ENCODE measurements around the gene IFT20. TPM values are rescaled to one million over a fixed set of nuclear protein-coding genes. Genes with fewer than 3 reads are reported as not detected.

IFT20 gene
- total and polyA plus RNA-seq, 9 of the 15 experiments (the other 6 are each of a cell fraction or from before 2014, with no cell fraction given): 11.2 to 38.6 (median 20.1) TPM

DNA sequence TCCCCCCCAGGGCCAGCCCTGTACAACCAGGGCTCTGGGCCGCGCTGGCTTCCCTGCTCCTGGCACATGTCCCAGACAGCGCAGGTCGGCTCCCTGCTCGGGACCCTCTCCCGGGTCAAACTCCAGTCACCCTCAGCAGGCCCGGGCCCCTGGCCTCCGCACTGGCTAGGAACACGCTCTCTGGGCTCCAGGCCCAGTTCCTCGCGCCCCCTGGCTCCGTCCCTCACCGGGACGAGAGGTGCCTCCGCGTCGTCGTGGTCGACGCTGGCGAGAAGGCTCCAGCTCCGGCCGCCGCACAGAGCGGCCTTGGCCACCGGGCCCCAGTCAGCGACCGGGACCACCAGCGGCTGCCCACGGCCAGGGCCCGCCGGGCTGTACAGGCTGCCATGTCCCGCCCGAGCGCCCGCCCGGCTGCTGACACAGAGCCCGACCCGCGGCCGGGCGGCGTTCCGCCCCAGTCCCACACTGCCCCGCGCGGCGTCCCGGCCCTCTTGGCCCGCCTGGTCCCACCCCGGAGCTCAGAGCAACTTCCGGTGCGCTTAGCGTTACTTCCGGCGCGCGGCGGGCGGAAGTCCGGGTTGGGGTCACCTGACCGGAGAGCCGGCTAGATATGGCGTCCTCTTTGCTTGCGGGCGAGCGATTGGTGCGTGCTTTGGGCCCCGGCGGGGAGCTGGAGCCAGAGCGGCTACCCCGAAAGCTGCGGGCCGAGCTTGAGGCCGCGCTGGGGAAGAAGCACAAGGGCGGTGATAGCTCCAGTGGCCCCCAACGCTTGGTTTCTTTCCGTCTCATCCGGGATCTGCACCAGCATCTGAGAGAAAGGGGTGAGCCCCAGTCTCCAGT is 22.0 kb upstream of the IFT20 start, which contains the start of gene POLDIP2 (continued):
- TF ChIP-seq THRAP3 (IDR thresholded peaks at IDR 0.05; ENCODE audit: borderline replicate concordance) (no peak), ZNF134 (CRISPR knock-in tag; conservative IDR thresholded peaks at IDR 0.05) (no peak), CREB1 (IDR thresholded peaks at IDR 0.05) (peak; percentile 86), CREB1 (CRISPR knock-in tag; IDR thresholded peaks at IDR 0.05) (peak; percentile 73; the same call in 1 of the 2 replicates), TAF15 (IDR thresholded peaks at IDR 0.05; ENCODE audit: low read depth, low read length) (no peak), BCOR (IDR thresholded peaks at IDR 0.05) (no peak), CHD1 (IDR thresholded peaks at IDR 0.05; ENCODE audit: low read length) (peak; percentile 33), ZNF175 (CRISPR knock-in tag; IDR thresholded peaks at IDR 0.05; ENCODE audit: low read depth) (0 out of 2 replicates have a peak, but pooled peaks have one; percentile 40), SP2 (IDR thresholded peaks at IDR 0.05; ENCODE audit: extremely low read depth, low read depth, low read length, poor library complexity, severe bottlenecking) (peak; percentile 33), E2F3 (CRISPR knock-in tag; IDR thresholded peaks at IDR 0.05) (no peak), POLR3A (IDR thresholded peaks at IDR 0.05; ENCODE audit: borderline replicate concordance, extremely low read depth, insufficient read depth, insufficient read length) (no peak), SMC3 (conservative IDR thresholded peaks at IDR 0.05; ENCODE audit: insufficient read depth, low read depth, low read length) (no peak), PYGO2 (tag; IDR thresholded peaks at IDR 0.05) (no peak), EHMT2 (IDR thresholded peaks at IDR 0.05) (no peak), FOXJ3 (CRISPR knock-in tag; IDR thresholded peaks at IDR 0.05) (no peak), DNMT1 (IDR thresholded peaks at IDR 0.05) (no peak), ARNT (IDR thresholded peaks at IDR 0.05) (no peak), ZNF584 (CRISPR knock-in tag; IDR thresholded peaks at IDR 0.05; ENCODE audit: low read depth) (no peak), CEBPG (CRISPR knock-in tag; IDR thresholded peaks at IDR 0.05) (no peak), CEBPG (tag; conservative IDR thresholded peaks at IDR 0.05 in 1 of 2, IDR thresholded peaks at IDR 0.05 in 1 of 2) (no peak), NFYB (IDR thresholded peaks at IDR 0.05; ENCODE audit: extremely low read depth, insufficient read length) (no peak)
- TF ChIP-seq, protein P1, sequence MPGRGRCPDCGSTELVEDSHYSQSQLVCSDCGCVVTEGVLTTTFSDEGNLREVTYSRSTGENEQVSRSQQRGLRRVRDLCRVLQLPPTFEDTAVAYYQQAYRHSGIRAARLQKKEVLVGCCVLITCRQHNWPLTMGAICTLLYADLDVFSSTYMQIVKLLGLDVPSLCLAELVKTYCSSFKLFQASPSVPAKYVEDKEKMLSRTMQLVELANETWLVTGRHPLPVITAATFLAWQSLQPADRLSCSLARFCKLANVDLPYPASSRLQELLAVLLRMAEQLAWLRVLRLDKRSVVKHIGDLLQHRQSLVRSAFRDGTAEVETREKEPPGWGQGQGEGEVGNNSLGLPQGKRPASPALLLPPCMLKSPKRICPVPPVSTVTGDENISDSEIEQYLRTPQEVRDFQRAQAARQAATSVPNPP (IDR thresholded peaks at IDR 0.05; ENCODE audit: borderline replicate concordance, insufficient read depth, insufficient read length): no peak
- TF ChIP-seq, protein P2, sequence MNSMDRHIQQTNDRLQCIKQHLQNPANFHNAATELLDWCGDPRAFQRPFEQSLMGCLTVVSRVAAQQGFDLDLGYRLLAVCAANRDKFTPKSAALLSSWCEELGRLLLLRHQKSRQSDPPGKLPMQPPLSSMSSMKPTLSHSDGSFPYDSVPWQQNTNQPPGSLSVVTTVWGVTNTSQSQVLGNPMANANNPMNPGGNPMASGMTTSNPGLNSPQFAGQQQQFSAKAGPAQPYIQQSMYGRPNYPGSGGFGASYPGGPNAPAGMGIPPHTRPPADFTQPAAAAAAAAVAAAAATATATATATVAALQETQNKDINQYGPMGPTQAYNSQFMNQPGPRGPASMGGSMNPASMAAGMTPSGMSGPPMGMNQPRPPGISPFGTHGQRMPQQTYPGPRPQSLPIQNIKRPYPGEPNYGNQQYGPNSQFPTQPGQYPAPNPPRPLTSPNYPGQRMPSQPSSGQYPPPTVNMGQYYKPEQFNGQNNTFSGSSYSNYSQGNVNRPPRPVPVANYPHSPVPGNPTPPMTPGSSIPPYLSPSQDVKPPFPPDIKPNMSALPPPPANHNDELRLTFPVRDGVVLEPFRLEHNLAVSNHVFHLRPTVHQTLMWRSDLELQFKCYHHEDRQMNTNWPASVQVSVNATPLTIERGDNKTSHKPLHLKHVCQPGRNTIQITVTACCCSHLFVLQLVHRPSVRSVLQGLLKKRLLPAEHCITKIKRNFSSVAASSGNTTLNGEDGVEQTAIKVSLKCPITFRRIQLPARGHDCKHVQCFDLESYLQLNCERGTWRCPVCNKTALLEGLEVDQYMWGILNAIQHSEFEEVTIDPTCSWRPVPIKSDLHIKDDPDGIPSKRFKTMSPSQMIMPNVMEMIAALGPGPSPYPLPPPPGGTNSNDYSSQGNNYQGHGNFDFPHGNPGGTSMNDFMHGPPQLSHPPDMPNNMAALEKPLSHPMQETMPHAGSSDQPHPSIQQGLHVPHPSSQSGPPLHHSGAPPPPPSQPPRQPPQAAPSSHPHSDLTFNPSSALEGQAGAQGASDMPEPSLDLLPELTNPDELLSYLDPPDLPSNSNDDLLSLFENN (IDR thresholded peaks at IDR 0.05; ENCODE audit: low read depth in 2 of 2, low read length in 2 of 2): no peak
- TF ChIP-seq, protein P3, sequence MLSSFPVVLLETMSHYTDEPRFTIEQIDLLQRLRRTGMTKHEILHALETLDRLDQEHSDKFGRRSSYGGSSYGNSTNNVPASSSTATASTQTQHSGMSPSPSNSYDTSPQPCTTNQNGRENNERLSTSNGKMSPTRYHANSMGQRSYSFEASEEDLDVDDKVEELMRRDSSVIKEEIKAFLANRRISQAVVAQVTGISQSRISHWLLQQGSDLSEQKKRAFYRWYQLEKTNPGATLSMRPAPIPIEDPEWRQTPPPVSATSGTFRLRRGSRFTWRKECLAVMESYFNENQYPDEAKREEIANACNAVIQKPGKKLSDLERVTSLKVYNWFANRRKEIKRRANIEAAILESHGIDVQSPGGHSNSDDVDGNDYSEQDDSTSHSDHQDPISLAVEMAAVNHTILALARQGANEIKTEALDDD (IDR thresholded peaks at IDR 0.05): no peak

All from K562 (cell line).